ENCODE data around the gene PAXIP1.

Gene PAXIP1

GRCh38 chr7:154990964-154991540, 11.9 kb downstream of the PAXIP1 start:
- DNase-seq, result no peak

DNA sequence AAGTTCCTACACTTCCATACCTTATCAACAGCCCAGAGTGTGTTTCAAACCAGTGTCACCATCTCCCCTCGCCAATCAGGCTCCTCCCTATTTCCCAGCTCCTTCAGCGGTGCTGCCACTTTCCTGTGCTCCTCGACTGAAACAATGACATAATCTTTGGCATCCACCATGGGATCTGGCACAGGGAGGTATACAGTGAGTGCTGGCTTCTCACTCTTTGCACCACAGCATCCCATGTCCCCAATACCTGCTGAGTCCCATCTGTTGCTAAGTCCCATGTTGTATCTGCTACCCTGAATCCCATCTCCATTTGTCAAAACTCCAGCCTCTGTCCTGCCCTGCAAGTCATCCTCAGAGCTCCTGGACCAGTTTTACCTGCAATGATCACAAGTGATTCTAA, 15.4 kb downstream of the PAXIP1 start:
- no peak for DNase-seq

DNA sequence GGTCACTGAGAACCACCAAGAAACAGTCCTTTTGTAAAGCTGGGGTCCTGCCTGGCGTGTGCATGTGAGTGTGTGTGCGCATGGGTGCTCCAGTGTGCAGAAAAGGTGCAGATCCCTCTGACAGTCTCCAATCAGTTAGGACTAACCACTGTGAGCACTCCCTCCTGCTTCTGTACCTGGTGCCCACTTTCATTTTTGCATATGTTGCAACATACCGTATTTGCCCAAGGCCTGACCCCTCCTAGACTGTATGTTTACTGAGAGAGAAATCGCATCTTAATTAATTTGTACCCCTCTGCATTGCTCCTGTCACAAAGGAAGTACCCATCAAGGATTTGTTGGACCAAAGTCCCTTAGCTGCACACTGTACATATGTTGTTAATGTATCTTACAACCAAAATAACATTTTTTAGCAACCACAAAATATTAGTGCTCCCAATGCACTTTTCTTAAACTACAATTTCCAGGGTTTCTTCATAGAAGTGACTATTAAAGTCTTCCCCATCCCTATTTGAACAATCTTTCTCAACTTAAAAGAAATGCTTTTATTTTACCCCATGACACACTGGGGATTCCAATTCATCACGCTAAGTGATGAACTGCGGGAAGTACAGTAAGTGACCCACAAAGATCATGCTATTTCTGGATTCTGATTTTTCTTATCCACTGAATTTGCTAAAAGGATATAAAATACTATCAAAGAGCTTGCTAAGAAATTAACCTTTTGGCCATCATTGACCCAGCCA, 16.6 kb downstream of the PAXIP1 start:
- no peak for DNase-seq

DNA sequence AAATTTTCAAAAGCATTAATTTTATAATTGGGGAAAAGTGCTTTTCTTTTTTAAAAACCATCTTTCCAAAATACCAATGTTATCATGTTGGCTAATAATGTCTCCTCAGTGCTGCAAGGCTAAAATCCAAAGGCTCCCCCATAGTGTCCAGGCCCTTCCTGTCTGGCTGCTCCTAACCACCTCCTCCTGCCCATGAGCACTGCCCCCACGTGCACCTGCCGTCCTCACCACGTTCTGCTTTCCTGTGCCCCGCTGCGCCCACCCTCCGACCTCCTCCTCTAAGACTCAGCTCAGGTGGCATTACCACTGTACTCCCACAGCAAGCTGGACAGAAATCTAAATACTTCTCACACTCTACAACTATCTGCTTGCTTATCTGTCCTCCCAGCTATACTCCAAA, 17.7 kb downstream of the PAXIP1 start:
- DNase-seq, result no peak

DNA sequence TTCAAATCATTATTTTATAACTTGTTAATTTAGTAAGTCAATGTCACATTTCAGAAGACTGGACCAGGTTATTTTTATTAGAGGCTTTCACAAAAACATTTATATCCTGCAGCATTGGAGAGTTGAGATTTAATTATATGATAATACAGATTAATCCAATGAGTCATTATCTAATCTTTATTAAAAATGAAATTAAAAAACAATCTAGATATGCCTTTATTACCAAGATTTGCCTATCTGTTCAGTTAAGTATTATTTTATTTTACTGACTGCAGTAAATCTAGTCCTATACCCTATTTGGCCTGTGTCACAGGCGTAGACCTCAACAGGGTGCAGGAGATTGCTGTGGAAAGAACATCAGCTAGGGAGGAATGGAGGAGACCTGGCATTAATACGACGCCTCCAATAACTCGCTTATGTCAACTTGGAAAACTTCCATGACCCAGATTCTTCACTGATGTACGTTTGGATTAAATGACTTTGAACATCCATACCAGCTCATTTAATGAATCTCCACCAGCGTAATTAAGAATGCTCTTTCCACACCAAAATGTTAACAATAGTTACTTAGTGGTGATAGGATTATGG, 18.2 kb downstream of the PAXIP1 start:
- no peak for DNase-seq

GRCh38 chr7:154978017-154978416, 24.9 kb downstream of the PAXIP1 start:
- no peak for DNase-seq

- DNase-seq, result no peak
These were observed 25.7 kb downstream of the PAXIP1 start for GRCh38 chr7:154977250-154977649.

GRCh38 chr7:154976844-154977243, 26.1 kb downstream of the PAXIP1 start:
- no peak for DNase-seq

DNA sequence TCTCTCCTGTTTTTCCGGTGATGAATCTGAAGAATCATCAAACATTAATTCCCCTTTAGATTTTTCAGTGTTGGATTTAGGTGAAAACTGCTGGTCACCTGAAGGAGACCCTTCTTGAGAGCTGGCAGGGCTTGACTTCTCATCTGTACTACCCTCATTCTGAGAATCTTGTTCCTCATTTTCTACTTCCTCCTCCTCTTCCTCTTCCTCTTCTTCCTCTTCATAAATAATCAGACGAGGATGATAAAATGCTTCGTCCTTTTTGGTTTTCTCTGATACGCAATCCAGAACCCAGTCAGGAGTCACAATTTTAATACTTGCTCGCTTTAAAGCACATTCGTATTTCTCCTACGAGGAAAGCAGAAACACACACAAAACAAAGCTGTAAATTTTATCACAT, 26.9 kb downstream of the PAXIP1 start:
- DNase-seq, result no peak

GRCh38 chr7:154973381-154973780, 29.5 kb downstream of the PAXIP1 start:
- no peak for DNase-seq

DNA sequence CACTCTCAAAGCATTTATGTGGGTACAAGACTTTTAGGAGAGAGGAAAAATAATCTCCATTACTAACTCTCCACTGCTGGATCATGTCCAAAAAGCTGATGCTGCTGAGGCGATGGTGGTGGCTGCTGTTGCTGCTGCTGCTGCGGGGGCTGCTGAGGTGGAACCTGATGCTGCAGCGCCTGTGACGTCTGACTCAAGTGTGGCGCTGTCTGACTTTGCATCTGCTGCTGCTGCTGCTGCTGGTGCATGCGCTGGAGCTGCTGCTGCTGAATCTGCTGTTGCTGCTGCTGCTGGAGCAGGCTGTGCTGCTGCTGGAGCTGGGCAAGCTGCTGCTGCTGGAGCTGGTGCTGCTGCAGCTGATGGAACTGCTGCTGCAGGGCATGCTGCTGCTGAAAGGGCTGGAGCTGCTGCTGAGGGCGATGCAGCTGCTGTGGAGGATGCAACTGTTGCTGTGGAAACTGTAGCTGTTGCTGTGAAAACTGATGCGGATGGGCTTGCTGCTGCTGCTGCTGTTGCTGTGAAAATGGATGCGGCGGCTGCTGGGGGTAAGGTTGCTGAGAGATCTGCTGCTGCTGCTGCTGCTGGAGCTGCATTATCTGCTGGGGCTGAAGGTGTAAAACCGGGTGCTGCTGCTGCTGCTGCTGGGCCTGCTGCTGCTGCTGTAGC, 34.5 kb downstream of the PAXIP1 start:
- DNase-seq, result no peak

- DNase-seq, result no peak
These were observed 35.4 kb downstream of the PAXIP1 start for GRCh38 chr7:154967401-154967955.

DNA sequence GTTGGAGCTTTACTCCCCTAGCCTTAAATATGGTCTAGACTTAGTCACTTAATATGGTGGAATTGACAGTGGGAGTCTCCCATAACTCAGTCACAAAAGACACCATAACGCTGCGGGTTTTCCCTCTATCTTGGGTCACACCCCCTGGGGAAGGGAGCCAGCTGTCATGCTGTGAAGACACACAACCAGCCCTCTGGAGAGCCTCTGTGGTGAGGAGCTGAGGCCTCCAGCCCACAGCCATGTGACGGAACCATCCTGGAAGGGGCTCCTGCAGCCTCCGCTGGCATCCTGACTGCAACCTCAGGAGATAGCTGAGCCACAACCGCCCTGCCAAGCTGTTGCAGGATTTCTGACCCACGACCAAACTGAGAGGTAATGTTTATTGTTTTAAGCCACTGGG, 37.9 kb downstream of the PAXIP1 start:
- DNase-seq, result no peak

DNA sequence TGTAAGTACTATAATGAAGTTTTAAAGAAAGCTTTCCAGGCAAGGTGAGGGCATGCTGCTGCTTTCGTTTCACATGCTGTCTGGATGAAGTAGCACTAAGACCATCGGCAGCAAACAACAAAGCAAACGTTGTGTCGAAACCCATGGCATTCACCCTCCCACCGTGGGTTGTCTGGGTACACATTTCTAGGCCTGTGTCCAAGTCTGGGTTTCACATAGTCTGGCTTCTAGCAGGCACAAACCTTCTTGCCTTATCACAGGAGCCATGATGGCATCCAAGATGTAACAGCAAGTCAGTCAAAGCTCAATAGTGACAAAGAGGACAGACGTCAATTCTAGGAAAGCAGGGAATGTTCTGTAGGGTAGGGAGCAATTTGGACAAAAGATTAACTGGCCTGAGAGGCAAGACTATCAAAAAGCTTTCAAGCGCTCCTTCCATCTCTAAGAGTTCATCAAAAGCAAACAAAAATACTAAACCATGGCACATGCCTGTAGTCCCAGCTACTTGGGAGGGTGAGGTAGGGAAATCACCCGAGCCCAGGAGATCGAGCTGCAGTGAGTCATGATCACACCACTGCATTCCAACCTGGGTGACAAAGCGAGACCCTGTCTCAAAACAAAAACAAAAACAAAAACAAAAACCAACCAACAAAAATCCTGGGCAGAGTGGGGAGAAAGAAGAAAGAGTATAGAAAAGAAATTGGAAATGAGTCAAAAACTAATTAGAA, 42.7 kb downstream of the PAXIP1 start:
- DNase-seq, result no peak

DNA sequence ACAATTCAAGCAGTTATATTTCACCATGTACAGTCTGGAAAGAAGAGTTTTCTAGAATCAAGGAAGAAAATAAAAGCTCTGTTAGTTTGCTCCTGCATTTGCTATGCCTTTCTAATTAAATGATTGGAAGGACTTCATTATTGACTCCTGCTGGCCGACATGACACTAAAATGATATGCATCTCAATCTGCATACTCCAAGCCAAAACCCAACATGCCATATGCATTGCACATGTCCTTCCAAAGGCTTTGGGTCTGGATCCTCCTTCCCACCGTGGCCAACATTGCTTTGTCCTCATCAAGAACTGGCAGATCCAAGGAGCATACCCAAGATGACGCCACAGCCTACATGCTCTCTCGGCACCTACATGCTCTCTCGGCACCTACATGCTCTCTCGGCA, 46.5 kb downstream of the PAXIP1 start:
- no peak for DNase-seq

DNA sequence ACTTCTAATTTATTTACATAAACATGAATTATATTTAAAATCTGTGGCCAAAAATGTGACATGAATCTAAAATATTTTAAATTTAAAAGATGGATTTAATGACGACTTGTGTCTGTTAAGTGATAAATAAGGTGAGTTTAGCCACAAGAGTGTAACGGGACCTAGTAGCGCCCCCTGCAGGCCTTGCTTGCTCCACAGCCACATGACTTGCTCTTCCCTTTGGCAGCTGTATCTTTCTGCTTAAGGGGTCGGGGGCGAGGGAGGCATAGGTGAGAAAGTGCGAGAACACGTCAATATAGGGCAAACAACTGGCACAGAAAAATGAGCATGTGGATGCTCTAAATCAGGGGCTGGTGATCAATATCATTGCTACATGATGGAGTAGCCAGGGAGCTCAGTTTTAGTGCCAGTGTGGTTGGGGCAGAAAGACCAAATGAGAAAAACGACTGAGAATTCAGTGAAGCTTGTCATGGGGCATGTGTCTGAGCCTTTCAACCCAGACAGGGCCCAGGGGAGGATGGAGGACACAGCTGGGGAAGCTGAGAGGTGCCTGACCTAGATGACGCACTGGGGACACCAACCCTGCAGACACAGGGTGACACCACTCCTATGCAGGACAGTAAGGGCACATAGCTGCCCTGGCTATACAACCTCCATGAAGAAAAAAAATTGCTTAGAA, 49.8 kb downstream of the PAXIP1 start:
- DNase-seq, result no peak

DNA sequence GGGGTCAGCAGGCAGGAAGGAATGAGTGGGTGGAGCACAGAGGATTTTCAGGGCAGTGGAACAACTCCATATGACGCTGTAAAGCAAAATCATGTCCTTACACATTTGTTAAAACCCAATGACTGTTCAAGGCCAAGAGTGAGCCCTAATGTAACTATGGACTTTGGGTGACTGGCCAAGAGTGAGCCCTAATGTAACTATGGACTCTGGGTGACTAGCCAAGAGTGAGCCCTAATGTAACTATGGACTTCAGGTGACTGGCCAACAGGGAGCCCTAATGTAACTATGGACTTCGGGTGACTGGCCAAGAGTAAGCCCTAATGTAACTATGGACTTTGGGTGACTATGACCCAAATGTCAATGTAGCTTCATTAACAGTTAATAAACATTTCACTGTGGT, 52.0 kb downstream of the PAXIP1 start:
- no peak for DNase-seq

DNA sequence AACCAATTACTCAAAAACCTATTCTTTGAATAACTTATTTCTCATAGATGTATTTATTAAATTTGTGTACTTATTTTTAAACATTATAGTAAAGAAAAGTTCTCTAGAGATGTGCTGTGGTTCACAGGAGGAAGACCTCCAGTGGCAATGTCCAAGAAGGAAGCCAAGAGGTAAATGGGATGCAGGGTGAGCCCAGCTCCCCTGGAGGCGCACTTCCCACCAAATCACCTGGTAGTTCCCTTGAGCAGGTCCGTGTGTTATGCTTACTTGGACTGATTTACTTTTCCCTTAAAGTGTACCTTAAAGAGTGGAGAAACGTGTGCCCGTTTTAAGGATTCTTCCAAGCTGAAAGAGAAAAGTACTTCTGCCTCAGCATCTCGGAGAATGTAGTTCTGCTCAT, 55.3 kb downstream of the PAXIP1 start:
- DNase-seq, result no peak

- no peak for DNase-seq
These were observed 56.8 kb downstream of the PAXIP1 start for GRCh38 chr7:154946166-154946565.

DNA sequence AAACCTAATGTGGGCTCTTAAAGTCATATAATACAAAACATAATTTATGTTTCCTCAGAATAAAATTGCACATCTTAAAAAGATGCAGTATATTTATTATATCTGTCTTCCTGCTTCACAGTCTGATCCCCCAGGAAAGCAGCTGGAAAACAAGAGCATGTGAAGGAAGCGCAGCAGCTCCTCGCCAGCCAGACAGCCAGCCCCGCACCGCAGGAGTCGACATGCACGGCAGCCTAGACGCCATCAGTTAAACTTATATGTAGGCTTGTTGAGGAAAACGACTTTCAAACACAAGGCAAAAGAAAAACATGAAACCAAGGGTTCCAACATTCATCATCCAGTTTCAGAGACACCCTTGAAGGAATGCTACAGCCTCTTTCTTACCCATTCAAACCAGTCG, 59.0 kb downstream of the PAXIP1 start:
- no peak for DNase-seq

DNA sequence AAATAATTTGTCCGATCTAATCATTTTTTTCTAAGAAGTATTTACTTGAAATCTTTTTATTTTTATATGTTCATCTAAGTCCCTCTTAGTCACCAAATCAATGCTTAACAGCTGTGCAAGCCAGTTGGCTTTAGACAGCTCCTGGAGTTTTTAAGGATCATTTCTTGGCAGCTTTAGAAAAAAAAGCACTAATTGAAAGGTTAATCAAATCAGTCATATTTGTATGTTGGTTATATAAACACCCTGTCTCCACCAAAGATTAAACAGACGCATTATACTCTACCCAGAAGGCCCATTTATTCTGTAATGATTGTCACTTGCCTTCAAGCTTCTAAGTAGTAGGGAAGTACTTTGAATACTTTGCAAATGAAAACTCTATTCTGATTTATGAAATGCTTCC, 60.2 kb downstream of the PAXIP1 start:
- no peak for DNase-seq

DNA sequence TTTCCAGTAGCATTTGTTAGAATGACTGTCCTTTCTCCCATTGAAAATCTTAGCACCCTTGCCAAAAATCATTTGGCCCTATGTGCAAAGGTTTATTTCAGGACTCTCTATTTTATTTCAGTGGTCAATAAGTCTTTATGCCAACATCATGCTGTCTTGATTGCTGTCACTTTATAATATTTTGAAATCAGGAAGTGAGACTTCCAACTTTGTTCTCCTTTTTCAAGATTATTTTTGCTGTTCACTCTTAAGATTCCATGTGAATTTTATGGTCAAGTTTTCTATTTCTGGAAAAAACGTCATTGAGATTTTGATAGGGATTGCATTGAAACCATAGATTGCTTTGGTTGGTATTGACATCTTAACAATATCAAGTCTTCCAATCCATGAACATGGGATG, 65.1 kb downstream of the PAXIP1 start:
- DNase-seq, result no peak

Data from left hindlimb (tissue), 1 donor.